ENCODE measurements around the gene NTPCR.

DNA sequence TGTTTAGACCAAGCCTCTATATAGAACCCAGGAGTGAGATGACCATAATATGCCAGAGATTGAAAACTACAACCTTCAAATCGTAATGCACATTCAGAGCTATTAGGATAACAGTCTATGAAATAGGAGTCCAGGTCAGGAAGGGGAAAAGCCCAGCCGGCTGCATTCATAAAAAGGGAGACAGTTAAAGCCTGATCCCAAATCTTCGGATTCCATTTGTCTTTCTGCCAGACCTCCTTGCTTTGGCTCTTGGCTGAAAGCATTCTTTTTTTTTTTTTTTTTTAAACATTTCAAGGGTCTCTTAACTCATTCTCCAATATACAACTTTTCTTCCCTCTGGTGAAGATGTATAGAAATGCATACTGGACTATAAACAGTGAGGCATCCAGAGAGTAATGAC is 81.1 kb downstream of the NTPCR start:
- TF ChIP-seq POLR2A (IDR thresholded peaks at IDR 0.05) (no peak), POLR2AphosphoS5 (IDR thresholded peaks at IDR 0.05; ENCODE audit: insufficient read depth in 1 of 2, low read depth in 1 of 2) (no peak)
- TF ChIP-seq, protein P1, sequence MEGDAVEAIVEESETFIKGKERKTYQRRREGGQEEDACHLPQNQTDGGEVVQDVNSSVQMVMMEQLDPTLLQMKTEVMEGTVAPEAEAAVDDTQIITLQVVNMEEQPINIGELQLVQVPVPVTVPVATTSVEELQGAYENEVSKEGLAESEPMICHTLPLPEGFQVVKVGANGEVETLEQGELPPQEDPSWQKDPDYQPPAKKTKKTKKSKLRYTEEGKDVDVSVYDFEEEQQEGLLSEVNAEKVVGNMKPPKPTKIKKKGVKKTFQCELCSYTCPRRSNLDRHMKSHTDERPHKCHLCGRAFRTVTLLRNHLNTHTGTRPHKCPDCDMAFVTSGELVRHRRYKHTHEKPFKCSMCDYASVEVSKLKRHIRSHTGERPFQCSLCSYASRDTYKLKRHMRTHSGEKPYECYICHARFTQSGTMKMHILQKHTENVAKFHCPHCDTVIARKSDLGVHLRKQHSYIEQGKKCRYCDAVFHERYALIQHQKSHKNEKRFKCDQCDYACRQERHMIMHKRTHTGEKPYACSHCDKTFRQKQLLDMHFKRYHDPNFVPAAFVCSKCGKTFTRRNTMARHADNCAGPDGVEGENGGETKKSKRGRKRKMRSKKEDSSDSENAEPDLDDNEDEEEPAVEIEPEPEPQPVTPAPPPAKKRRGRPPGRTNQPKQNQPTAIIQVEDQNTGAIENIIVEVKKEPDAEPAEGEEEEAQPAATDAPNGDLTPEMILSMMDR (IDR thresholded peaks at IDR 0.05): no peak

Measured in vagina (tissue), 2 donors.